Activated naive CD4-positive, alpha-beta T cell treated with anti-CD3 and anti-CD28 coated beads, Interleukin-2, amount 50 U/mL, for 24 hours (primary cell): ENCODE results near the gene WDR54.
"Not testable (repeated sequence)": the region's sequence is repeated elsewhere in the genome, so short reads cannot be mapped to it uniquely, and the experiment has no call there.

ENCODE experiments used
- H3K27ac Mint-ChIP-seq: one replicate; pipeline ENCODE4 v1.8.0; 2021; ENCODE audit warnings: mild to moderate bottlenecking, mixed read lengths
- H3K27me3 Mint-ChIP-seq: one replicate; pipeline ENCODE4 v1.8.0; 2021; ENCODE audit warnings: mixed read lengths
- H3K36me3 Mint-ChIP-seq: one replicate; pipeline ENCODE4 v1.8.0; 2021; ENCODE audit warnings: mixed read lengths
- H3K4me1 Mint-ChIP-seq: one replicate; pipeline ENCODE4 v1.8.0; 2021; ENCODE audit warnings: mixed read lengths
- H3K4me3 Mint-ChIP-seq: one replicate; pipeline ENCODE4 v1.8.0; 2021; ENCODE audit warnings: mild to moderate bottlenecking, mixed read lengths
- H3K9me3 Mint-ChIP-seq: one replicate; pipeline ENCODE4 v1.8.0; 2021; ENCODE audit warnings: mixed read lengths

The WDR54 gene

DNA sequence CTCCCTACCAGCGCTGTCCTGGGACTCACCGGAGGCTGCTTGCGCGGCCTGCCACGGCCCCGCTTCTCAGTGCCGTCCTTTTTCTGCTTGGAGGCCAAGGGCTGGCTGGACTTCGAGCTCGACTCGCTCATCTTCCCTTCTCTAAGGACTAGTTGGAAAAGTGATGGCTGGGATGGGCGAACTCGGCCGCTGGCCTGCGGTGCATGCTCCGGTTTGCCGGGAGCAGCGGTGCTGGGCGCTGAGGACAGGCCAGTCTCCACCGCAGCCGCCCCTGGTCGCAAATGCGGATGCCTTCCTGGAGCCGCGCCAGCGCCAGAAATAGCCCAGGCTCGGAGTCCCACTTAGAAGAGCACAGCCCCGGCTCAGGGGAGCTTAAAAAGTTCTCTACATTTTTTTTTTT, 3.2 kb upstream of the WDR54 start:
- peaks cover 48% of the 10 kb centered on the region for H3K4me1 Mint-ChIP-seq

GRCh38 chr2:74419345-74419744, 2.2 kb upstream of the WDR54 start:
- Mint-ChIP-seq H3K27ac (no peak overlapping the region), H3K36me3 (no peaks in the 10 kb centered on the region), H3K27me3 (no peaks in the 10 kb centered on the region), H3K4me3 (no peak overlapping the region), H3K4me1 (peaks cover 41% of the 10 kb centered on the region), H3K9me3 (no peaks in the 10 kb centered on the region)

More for the DNA sequence above, 3.2 kb upstream of the WDR54 start:
- Mint-ChIP-seq H3K36me3 (no peaks in the 10 kb centered on the region), H3K27me3 (no peaks in the 10 kb centered on the region), H3K9me3 (no peaks in the 10 kb centered on the region), H3K4me3 (no peak overlapping the region), H3K27ac (no peak overlapping the region)

DNA sequence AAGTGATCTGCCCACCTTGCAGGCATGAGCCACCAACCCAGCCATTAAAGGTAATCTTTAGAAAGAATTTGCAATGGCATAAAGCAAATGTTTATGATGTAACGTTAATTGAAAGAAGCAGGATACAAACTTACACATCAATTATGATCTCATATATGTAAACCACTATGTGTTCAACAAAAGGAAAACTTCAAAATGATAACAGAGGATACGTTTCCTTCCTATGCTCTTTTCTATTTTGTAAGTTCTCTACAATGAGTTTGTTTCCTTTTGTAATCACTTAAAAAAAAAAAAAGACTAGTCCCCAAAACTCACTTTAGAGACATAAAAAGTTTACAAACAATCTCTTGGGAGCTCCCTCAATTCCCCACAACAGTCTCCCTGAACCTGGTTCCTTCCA, 1.5 kb upstream of the WDR54 start:
- H3K36me3 Mint-ChIP-seq, result peaks cover 1% of the 10 kb centered on the region
- H3K4me1 Mint-ChIP-seq, result peaks cover 41% of the 10 kb centered on the region
- no peak overlapping the region for H3K27ac Mint-ChIP-seq
- H3K4me3 Mint-ChIP-seq, result peak overlapping the region; percentile 54
- no peaks in the 10 kb centered on the region for H3K27me3 Mint-ChIP-seq
- H3K9me3 Mint-ChIP-seq, result no peaks in the 10 kb centered on the region

DNA sequence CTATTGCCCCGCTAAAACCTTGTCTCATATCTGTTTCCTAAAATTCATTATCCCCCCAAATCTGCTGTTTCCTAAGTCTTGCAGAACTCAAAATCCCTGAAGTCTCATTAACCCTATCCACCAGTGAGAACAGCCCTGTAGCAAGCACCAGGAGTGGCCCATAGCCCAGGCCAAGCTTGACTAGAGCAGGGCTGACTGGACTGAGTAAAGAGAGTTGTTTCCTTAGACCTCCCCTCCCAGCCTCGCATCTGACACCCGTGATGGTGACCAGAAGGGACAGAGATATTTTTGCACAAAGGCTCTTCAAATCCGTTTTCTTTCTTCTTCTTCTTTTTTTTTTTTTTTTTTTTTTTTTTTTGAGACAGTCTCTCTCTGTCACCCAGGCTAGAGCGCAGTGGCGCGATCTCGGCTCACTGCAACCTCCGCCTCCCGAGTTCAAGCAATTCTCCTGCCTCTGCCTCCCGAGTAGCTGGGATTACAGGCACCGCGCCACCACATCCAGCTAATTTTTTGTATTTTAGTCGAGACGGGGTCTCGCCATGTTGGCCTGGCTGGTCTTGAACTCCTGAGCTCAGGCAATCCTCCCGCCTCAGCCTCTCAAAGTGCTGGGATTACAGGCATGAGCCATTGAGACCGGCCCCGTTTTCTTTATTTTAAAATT, 957 bp upstream of the WDR54 start:
- peaks cover 37% of the 10 kb centered on the region for H3K4me1 Mint-ChIP-seq
- H3K9me3 Mint-ChIP-seq, H3K27me3 Mint-ChIP-seq, H3K36me3 Mint-ChIP-seq: not testable (repeated sequence)
- H3K27ac Mint-ChIP-seq, result peak overlapping the region; percentile 79
- peak overlapping the region; percentile 100 for H3K4me3 Mint-ChIP-seq

- peak overlapping the region; percentile 76 for H3K27ac Mint-ChIP-seq
Observed at GRCh38 chr2:74423231-74424095, 1.9 kb downstream of the WDR54 start.

DNA sequence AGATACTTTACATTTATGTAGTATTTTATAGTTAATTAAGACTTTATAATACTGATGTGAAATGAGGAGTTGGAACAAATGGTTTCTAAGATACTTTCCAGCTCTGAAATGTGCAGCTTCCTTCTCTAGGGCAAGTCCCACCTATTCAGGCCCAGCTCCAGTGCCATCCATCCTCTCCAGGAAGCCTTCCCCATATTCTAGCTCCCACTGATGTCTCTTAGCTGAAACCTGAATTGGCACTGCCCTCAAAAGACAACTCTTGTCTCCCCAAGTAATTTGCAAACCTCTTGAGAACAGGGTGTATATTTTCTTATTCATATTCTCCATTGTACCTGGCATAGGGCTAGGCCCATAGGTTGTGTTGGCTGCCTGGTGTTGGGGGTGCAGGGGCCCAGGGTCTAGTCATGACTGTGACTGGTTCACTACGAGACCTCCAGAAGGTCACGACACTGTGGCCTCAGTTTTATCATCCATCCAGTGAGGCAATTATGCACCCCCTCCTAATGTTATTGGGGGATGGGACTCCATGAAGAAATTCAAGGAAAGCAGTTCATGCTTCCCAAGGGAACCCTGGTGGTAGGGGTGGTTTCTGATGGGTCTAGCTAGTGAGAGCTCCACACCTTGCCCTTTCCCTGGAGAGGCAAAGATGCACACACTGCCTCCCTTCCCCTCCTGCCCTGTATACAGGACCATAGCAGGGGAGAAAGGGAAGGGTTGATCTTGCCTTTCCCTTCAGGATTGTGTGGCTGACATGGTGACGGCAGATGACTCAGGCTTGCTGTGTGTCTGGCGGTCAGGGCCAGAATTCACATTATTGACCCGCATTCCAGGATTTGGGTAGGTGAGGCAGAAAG, 2.8 kb downstream of the WDR54 start:
- Mint-ChIP-seq H3K36me3 (peaks cover 5% of the 10 kb centered on the region), H3K4me3 (no peak overlapping the region), H3K9me3 (no peaks in the 10 kb centered on the region), H3K27ac (no peak overlapping the region), H3K4me1 (peaks cover 29% of the 10 kb centered on the region), H3K27me3 (no peaks in the 10 kb centered on the region)

More at GRCh38 chr2:74423231-74424095, 1.9 kb downstream of the WDR54 start:
- Mint-ChIP-seq H3K9me3 (no peaks in the 10 kb centered on the region), H3K4me1 (peaks cover 29% of the 10 kb centered on the region), H3K27me3 (no peaks in the 10 kb centered on the region), H3K4me3 (peak overlapping the region; percentile 100), H3K36me3 (peaks cover 5% of the 10 kb centered on the region)

- H3K4me1 Mint-ChIP-seq, result peaks cover 27% of the 10 kb centered on the region
- H3K4me3 Mint-ChIP-seq, result no peak overlapping the region
- no peaks in the 10 kb centered on the region for H3K9me3 Mint-ChIP-seq
- H3K36me3 Mint-ChIP-seq, result peaks cover 5% of the 10 kb centered on the region
- H3K27ac Mint-ChIP-seq, result no peak overlapping the region
- no peaks in the 10 kb centered on the region for H3K27me3 Mint-ChIP-seq
Observed at GRCh38 chr2:74424995-74425406, 3.5 kb downstream of the WDR54 start.

DNA sequence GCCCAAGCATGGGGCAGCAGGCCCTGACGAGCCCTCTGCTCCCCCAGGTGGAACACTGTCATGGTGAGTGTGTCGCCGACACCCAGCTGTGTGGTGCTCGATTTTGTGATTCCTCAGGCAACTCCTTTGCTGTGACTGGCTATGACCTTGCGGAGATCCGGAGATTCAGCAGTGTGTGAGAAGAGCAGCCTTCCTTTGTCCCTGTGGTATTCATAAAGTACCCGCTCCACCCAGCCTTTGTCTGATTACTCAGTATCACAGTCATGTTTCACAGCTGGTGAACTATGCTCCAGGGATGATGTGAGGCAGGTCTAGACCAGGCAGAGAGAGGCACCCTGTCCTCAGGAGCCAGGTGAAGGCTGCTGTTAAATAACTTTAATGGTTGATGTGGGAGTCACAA, 4.0 kb downstream of the WDR54 start:
- no peak overlapping the region for H3K27ac Mint-ChIP-seq
- H3K4me3 Mint-ChIP-seq, result no peak overlapping the region

GRCh38 chr2:74426181-74426758, 4.7 kb downstream of the WDR54 start:
- Mint-ChIP-seq H3K9me3 (no peaks in the 10 kb centered on the region), H3K4me1 (peaks cover 15% of the 10 kb centered on the region), H3K27me3 (no peaks in the 10 kb centered on the region), H3K36me3 (peaks cover 5% of the 10 kb centered on the region), H3K27ac (no peak overlapping the region), H3K4me3 (no peak overlapping the region)

More for the DNA sequence above, 4.0 kb downstream of the WDR54 start:
- H3K27me3 Mint-ChIP-seq, result no peaks in the 10 kb centered on the region
- H3K4me1 Mint-ChIP-seq, result peaks cover 21% of the 10 kb centered on the region
- peaks cover 5% of the 10 kb centered on the region for H3K36me3 Mint-ChIP-seq
- no peaks in the 10 kb centered on the region for H3K9me3 Mint-ChIP-seq

DNA sequence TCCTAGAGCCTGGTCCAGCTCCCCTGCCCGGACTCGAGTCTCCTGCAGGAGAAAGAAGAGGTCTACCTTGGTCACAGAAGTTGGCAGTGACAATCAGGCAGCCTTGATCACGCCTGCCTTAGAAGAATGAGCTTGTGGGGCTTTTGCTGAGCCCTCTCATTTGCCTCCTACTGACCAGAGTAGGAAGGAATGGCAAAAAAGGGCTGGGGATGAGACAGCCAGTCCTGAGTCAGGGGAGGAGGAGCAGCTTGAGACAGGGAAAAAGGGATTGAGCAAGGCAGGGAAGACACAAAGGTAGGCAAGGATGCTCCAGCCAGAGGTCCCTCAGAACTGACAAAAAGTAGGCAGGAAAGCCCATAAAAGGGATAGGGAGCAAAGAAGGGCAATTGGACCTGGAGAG, 6.0 kb downstream of the WDR54 start:
- Mint-ChIP-seq H3K9me3 (no peaks in the 10 kb centered on the region), H3K36me3 (peaks cover 5% of the 10 kb centered on the region), H3K27ac (no peak overlapping the region), H3K4me1 (peaks cover 8% of the 10 kb centered on the region), H3K27me3 (no peaks in the 10 kb centered on the region), H3K4me3 (no peak overlapping the region)

- Mint-ChIP-seq H3K27ac (no peak overlapping the region), H3K36me3 (peaks cover 5% of the 10 kb centered on the region), H3K9me3 (no peaks in the 10 kb centered on the region), H3K27me3 (no peaks in the 10 kb centered on the region), H3K4me1 (no peaks in the 10 kb centered on the region), H3K4me3 (no peak overlapping the region)
Observed at GRCh38 chr2:74428675-74429074, 7.1 kb downstream of the WDR54 start.

GRCh38 chr2:74429487-74430451, 8.2 kb downstream of the WDR54 start:
- H3K9me3 Mint-ChIP-seq, result no peaks in the 10 kb centered on the region
- H3K4me3 Mint-ChIP-seq, result no peak overlapping the region
- peaks cover 4% of the 10 kb centered on the region for H3K36me3 Mint-ChIP-seq
- H3K4me1 Mint-ChIP-seq, result no peaks in the 10 kb centered on the region
- H3K27me3 Mint-ChIP-seq, result no peaks in the 10 kb centered on the region
- H3K27ac Mint-ChIP-seq, result no peak overlapping the region

DNA sequence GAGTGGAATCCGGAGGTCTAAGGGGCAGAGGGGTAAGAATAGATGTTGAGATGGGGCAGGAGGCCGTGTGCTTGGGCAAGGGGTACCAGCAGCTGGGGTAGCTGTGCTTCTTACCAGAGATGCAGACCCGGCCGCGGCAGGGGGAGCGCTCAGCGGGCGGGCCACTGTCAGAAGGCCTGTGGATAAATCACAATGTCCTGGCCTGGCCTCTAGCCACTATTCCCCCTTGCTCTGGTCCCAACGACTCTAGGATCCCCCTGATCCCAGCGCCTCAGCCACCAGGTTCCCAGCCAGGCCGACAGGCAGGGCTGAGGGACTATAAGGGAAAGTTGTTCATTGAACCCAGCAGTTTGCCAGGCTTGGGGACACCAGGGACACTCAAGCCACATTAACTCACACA, 9.0 kb downstream of the WDR54 start:
- H3K27ac Mint-ChIP-seq, result no peak overlapping the region

DNA sequence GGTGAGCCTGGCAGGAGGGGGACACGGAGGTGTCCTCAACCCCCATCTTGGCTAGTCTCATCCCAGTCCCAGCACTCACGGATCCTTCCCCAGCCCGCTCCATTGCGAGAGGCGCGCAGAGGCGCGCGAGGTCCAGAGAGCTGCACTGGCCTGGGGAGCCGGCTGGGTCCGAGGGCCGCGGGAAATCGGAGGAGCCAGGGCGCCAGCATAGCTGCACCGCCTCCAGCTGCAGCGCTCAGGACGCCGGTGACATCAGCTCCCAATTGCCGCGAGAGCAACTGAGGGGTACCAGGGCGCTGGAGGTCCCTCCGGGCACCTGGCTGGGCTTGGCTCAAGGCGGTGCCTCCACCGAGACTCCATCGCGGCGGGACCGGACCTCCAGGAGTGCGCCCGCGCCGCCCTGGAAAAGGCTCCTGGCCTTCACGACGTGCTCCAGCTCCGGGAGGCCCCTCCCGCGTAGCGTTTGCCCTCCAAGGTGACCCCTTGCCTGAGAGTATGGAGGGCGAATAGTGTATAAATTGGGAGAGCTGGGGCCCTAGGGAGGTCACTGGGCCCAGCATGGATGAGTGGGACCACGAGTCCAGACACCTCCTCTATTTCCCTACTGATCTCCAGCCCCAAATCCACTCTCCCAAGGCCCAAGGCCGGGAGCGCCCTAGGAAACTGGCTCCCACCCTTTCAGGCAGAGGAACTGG, 14.7 kb downstream of the WDR54 start:
- Mint-ChIP-seq H3K27ac (no peak overlapping the region), H3K27me3 (peaks cover 8% of the 10 kb centered on the region), H3K4me3 (no peak overlapping the region), H3K9me3 (no peaks in the 10 kb centered on the region), H3K4me1 (peaks cover 4% of the 10 kb centered on the region), H3K36me3 (no peaks in the 10 kb centered on the region)

More for the DNA sequence above, 9.0 kb downstream of the WDR54 start:
- no peaks in the 10 kb centered on the region for H3K9me3 Mint-ChIP-seq
- H3K27me3 Mint-ChIP-seq, result no peaks in the 10 kb centered on the region
- H3K36me3 Mint-ChIP-seq, result peaks cover 2% of the 10 kb centered on the region
- H3K4me3 Mint-ChIP-seq, result no peak overlapping the region
- H3K4me1 Mint-ChIP-seq, result no peaks in the 10 kb centered on the region
